HG03354 (cell line): ENCODE data around the gene CEP89.
"Not testable (repeated sequence)": the region's sequence is repeated elsewhere in the genome, so short reads cannot be mapped to it uniquely, and the experiment has no call there.

Source experiments
- ATAC-seq: cut with Tn5 transposase; IDR thresholded peaks from one replicate; pipeline ENCODE4 v1.9.1; 2021; ENCODE audit warnings: mild to moderate bottlenecking; ENCODE audit not compliant: unreplicated experiment, poor library complexity, severe bottlenecking

Gene CEP89

GRCh38 chr19:32971012-32971595 lies 654 bp downstream of the CEP89 start:
- no peak for ATAC-seq

- ATAC-seq = no peak
Observed at GRCh38 chr19:32969549-32969948, 2.2 kb downstream of the CEP89 start.

GRCh38 chr19:32966750-32967149 lies 5.0 kb downstream of the CEP89 start:
- ATAC-seq = no peak

GRCh38 chr19:32945260-32945659 lies 26.5 kb downstream of the CEP89 start:
- ATAC-seq = no peak

GRCh38 chr19:32941273-32941672 lies 30.5 kb downstream of the CEP89 start:
- ATAC-seq = not testable (repeated sequence)

GRCh38 chr19:32936065-32936464 lies 35.7 kb downstream of the CEP89 start:
- ATAC-seq = no peak

- ATAC-seq = no peak
Observed at GRCh38 chr19:32935629-32936028, 36.1 kb downstream of the CEP89 start.

GRCh38 chr19:32933571-32933970 lies 38.2 kb downstream of the CEP89 start:
- ATAC-seq = no peak

- no peak for ATAC-seq
Observed at GRCh38 chr19:32930567-32930966, 41.2 kb downstream of the CEP89 start.

- no peak for ATAC-seq
Observed at GRCh38 chr19:32928806-32929205, 43.0 kb downstream of the CEP89 start.

- no peak for ATAC-seq
Observed at GRCh38 chr19:32924200-32924599, 47.6 kb downstream of the CEP89 start.

GRCh38 chr19:32921624-32922023 lies 50.1 kb downstream of the CEP89 start:
- ATAC-seq = no peak

- ATAC-seq = no peak
Observed at GRCh38 chr19:32919365-32919764, 52.4 kb downstream of the CEP89 start.

- no peak for ATAC-seq
Observed at GRCh38 chr19:32917616-32917996, 54.2 kb downstream of the CEP89 start.

- no peak for ATAC-seq
Observed at GRCh38 chr19:32916969-32917615, 54.7 kb downstream of the CEP89 start.

- no peak for ATAC-seq
Observed at GRCh38 chr19:32914879-32915660, 56.7 kb downstream of the CEP89 start.

GRCh38 chr19:32911467-32911866 lies 60.3 kb downstream of the CEP89 start:
- no peak for ATAC-seq

GRCh38 chr19:32910874-32911273 lies 60.9 kb downstream of the CEP89 start:
- no peak for ATAC-seq

- no peak for ATAC-seq
Observed at GRCh38 chr19:32910094-32910493, 61.7 kb downstream of the CEP89 start.

- ATAC-seq = no peak
Observed at GRCh38 chr19:32909257-32909656, 62.5 kb downstream of the CEP89 start.

GRCh38 chr19:32908641-32909190 lies 63.0 kb downstream of the CEP89 start:
- ATAC-seq = no peak
